ENCODE measurements around the gene ACVR1.

The ACVR1 gene

GRCh38 chr2:157840568-157841156, 35.5 kb downstream of the ACVR1 start:
- H3K36me3 ChIP-seq (replicated peaks in 1 of 2; ENCODE audit: control insufficient read depth in 2 of 2, insufficient read depth in 2 of 2, low read length in 2 of 2): peaks cover 0 to 4% of the 10 kb centered on the region in 2 donors
- no peak overlapping the region for H3K4me2 ChIP-seq (ENCODE audit: insufficient read depth, low read length, poor library complexity, severe bottlenecking)
- H3K18ac ChIP-seq (ENCODE audit: low read length): peak overlapping the region; percentile 12
- no peaks in the 10 kb centered on the region for H3K9me3 ChIP-seq (replicated peaks in 1 of 2; ENCODE audit: control insufficient read depth in 2 of 2, insufficient read depth in 1 of 2, low read depth in 1 of 2, low read length in 2 of 2)
- no peak overlapping the region for H2BK15ac ChIP-seq (ENCODE audit: low read length)
- H2BK12ac ChIP-seq (ENCODE audit: low read length): no peak overlapping the region
- H3K14ac ChIP-seq (ENCODE audit: low read length): no peak overlapping the region
- no peak overlapping the region for H4K91ac ChIP-seq (ENCODE audit: low read depth, low read length, poor library complexity)
- peaks cover 18 to 29% of the 10 kb centered on the region in 2 donors for H3K4me1 ChIP-seq (ENCODE audit: control insufficient read depth in 2 of 2, insufficient read depth in 1 of 2, low read depth in 1 of 2, low read length in 2 of 2)
- no peak overlapping the region for H3K27ac ChIP-seq (replicated peaks; ENCODE audit: low read length)
- H4K8ac ChIP-seq (ENCODE audit: low read depth, low read length): no peak overlapping the region
- H2BK120ac ChIP-seq (ENCODE audit: low read depth, low read length): no peak overlapping the region
- H2AFZ ChIP-seq (ENCODE audit: low read length): no peak overlapping the region
- no peak for DNase-seq (ENCODE audit: low spot score)
- no peak overlapping the region for H2BK5ac ChIP-seq (ENCODE audit: low read length)
- H3K4me3 ChIP-seq (ENCODE audit: low read length in 2 of 2): no peak overlapping the region
- WGBS, 2 donors (ENCODE audit: extremely low coverage in 2 of 2, insufficient read length in 2 of 2, insufficient replicate concordance in 1 of 2): no CpG with 5 or more reads among the region's 10 CpGs
- H3K9ac ChIP-seq (ENCODE audit: low read depth, low read length, poor library complexity): no peak overlapping the region
- H3K79me1 ChIP-seq (ENCODE audit: low read depth, low read length): no peaks in the 10 kb centered on the region
- no peaks in the 10 kb centered on the region for H3K27me3 ChIP-seq (ENCODE audit: control insufficient read depth in 3 of 3, insufficient read depth in 3 of 3, low read depth in 1 of 3, low read length in 3 of 3)
- H3K4ac ChIP-seq (ENCODE audit: low read length): no peak overlapping the region
- H2AK5ac ChIP-seq (ENCODE audit: low read depth, low read length): no peak overlapping the region
- H3K23ac ChIP-seq (ENCODE audit: low read depth, low read length, poor library complexity): no peak overlapping the region

- no peak overlapping the region for H3K4me2 ChIP-seq (ENCODE audit: insufficient read depth, low read length, poor library complexity, severe bottlenecking)
- no peak overlapping the region for H4K91ac ChIP-seq (ENCODE audit: low read depth, low read length, poor library complexity)
- no peak overlapping the region for H3K27ac ChIP-seq (replicated peaks; ENCODE audit: low read length)
- H3K23ac ChIP-seq (ENCODE audit: low read depth, low read length, poor library complexity): no peak overlapping the region
- no peak overlapping the region for H3K4ac ChIP-seq (ENCODE audit: low read length)
- H2BK12ac ChIP-seq (ENCODE audit: low read length): no peak overlapping the region
- WGBS, 2 donors (ENCODE audit: extremely low coverage in 2 of 2, insufficient read length in 2 of 2, insufficient replicate concordance in 1 of 2): no CpG with 5 or more reads among the region's 2 CpGs
- H3K4me1 ChIP-seq (ENCODE audit: control insufficient read depth in 2 of 2, insufficient read depth in 1 of 2, low read depth in 1 of 2, low read length in 2 of 2): peaks cover 18 to 29% of the 10 kb centered on the region in 2 donors
- no peak overlapping the region for H3K14ac ChIP-seq (ENCODE audit: low read length)
- peak; percentile 9 for DNase-seq (ENCODE audit: low spot score)
- H3K9ac ChIP-seq (ENCODE audit: low read depth, low read length, poor library complexity): no peak overlapping the region
- no peak overlapping the region for H3K18ac ChIP-seq (ENCODE audit: low read length)
- peaks cover 0 to 4% of the 10 kb centered on the region in 2 donors for H3K36me3 ChIP-seq (replicated peaks in 1 of 2; ENCODE audit: control insufficient read depth in 2 of 2, insufficient read depth in 2 of 2, low read length in 2 of 2)
- no peaks in the 10 kb centered on the region for H3K79me1 ChIP-seq (ENCODE audit: low read depth, low read length)
- no peak overlapping the region for H2BK15ac ChIP-seq (ENCODE audit: low read length)
- H2BK5ac ChIP-seq (ENCODE audit: low read length): no peak overlapping the region
- H3K27me3 ChIP-seq (ENCODE audit: control insufficient read depth in 3 of 3, insufficient read depth in 3 of 3, low read depth in 1 of 3, low read length in 3 of 3): no peaks in the 10 kb centered on the region
- H2AK5ac ChIP-seq (ENCODE audit: low read depth, low read length): no peak overlapping the region
- no peaks in the 10 kb centered on the region for H3K9me3 ChIP-seq (replicated peaks in 1 of 2; ENCODE audit: control insufficient read depth in 2 of 2, insufficient read depth in 1 of 2, low read depth in 1 of 2, low read length in 2 of 2)
- H3K4me3 ChIP-seq (ENCODE audit: low read length in 2 of 2): no peak overlapping the region
- H2BK120ac ChIP-seq (ENCODE audit: low read depth, low read length): no peak overlapping the region
- H2AFZ ChIP-seq (ENCODE audit: low read length): no peak overlapping the region
- H4K8ac ChIP-seq (ENCODE audit: low read depth, low read length): no peak overlapping the region
Observed at GRCh38 chr2:157839822-157840221, 36.3 kb downstream of the ACVR1 start.

GRCh38 chr2:157839162-157839801, 36.8 kb downstream of the ACVR1 start:
- H2AFZ ChIP-seq (ENCODE audit: low read length): no peak overlapping the region
- H3K23ac ChIP-seq (ENCODE audit: low read depth, low read length, poor library complexity): no peak overlapping the region
- peak; percentile 85 for DNase-seq (ENCODE audit: low spot score)
- H2BK120ac ChIP-seq (ENCODE audit: low read depth, low read length): no peak overlapping the region
- H3K79me1 ChIP-seq (ENCODE audit: low read depth, low read length): no peaks in the 10 kb centered on the region
- H3K27ac ChIP-seq (replicated peaks; ENCODE audit: low read length): no peak overlapping the region
- no peaks in the 10 kb centered on the region for H3K27me3 ChIP-seq (ENCODE audit: control insufficient read depth in 3 of 3, insufficient read depth in 3 of 3, low read depth in 1 of 3, low read length in 3 of 3)
- no peaks in the 10 kb centered on the region for H3K9me3 ChIP-seq (replicated peaks in 1 of 2; ENCODE audit: control insufficient read depth in 2 of 2, insufficient read depth in 1 of 2, low read depth in 1 of 2, low read length in 2 of 2)
- peaks cover 0 to 4% of the 10 kb centered on the region in 2 donors for H3K36me3 ChIP-seq (replicated peaks in 1 of 2; ENCODE audit: control insufficient read depth in 2 of 2, insufficient read depth in 2 of 2, low read length in 2 of 2)
- H2BK12ac ChIP-seq (ENCODE audit: low read length): no peak overlapping the region
- H3K14ac ChIP-seq (ENCODE audit: low read length): no peak overlapping the region
- WGBS, 2 donors (ENCODE audit: extremely low coverage in 2 of 2, insufficient read length in 2 of 2, insufficient replicate concordance in 1 of 2): no CpG with 5 or more reads among the region's 5 CpGs
- no peak overlapping the region for H3K4me3 ChIP-seq (ENCODE audit: low read length in 2 of 2)
- H2BK5ac ChIP-seq (ENCODE audit: low read length): no peak overlapping the region
- H3K18ac ChIP-seq (ENCODE audit: low read length): no peak overlapping the region
- H2AK5ac ChIP-seq (ENCODE audit: low read depth, low read length): no peak overlapping the region
- no peak overlapping the region for H4K91ac ChIP-seq (ENCODE audit: low read depth, low read length, poor library complexity)
- peaks cover 18 to 29% of the 10 kb centered on the region in 2 donors for H3K4me1 ChIP-seq (ENCODE audit: control insufficient read depth in 2 of 2, insufficient read depth in 1 of 2, low read depth in 1 of 2, low read length in 2 of 2)
- peak overlapping the region; percentile 38 for H3K4me2 ChIP-seq (ENCODE audit: insufficient read depth, low read length, poor library complexity, severe bottlenecking)
- H4K8ac ChIP-seq (ENCODE audit: low read depth, low read length): no peak overlapping the region
- no peak overlapping the region for H3K9ac ChIP-seq (ENCODE audit: low read depth, low read length, poor library complexity)
- H2BK15ac ChIP-seq (ENCODE audit: low read length): no peak overlapping the region
- no peak overlapping the region for H3K4ac ChIP-seq (ENCODE audit: low read length)

DNA sequence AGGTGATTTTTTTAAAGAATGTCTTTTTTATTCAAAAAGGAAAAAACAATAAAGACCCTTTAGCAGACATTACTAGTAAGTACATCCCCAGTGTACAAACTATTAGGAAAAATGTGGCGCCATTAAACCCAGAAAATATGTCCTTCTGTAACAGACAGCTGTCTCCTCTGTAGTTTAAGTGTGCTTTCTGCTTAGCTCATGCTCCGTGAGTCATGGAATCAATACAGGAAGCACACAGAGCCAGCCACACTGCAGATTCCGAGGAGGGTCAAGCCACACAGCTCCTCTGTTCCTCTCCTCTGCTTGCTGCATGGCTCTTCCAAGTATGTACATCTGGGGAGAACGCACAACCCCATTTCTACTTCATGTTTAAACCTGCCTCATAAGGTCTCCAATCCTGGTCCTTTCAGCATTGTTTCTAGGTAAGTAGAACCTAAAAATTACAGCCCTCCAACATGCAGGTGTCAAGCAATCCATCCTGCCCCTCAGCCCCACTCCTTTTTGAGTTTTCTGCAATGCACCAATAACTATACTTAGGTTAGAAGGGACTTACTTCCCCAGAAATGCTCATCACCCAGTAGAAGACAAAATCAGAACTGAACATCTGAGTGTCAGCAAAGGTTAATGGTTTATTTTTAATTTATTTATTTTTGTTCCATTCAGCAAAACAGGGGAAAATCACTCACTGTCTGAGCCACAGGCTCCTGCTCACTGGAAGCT, 37.5 kb downstream of the ACVR1 start:
- Histone ChIP-seq H3K9me3 (replicated peaks in 1 of 2; ENCODE audit: control insufficient read depth in 2 of 2, insufficient read depth in 1 of 2, low read depth in 1 of 2, low read length in 2 of 2) (no peaks in the 10 kb centered on the region), H2BK5ac (ENCODE audit: low read length) (no peak overlapping the region), H3K4ac (ENCODE audit: low read length) (no peak overlapping the region), H3K79me1 (ENCODE audit: low read depth, low read length) (no peaks in the 10 kb centered on the region), H3K27me3 (ENCODE audit: control insufficient read depth in 3 of 3, insufficient read depth in 3 of 3, low read depth in 1 of 3, low read length in 3 of 3) (no peaks in the 10 kb centered on the region), H3K9ac (ENCODE audit: low read depth, low read length, poor library complexity) (no peak overlapping the region), H2AFZ (ENCODE audit: low read length) (no peak overlapping the region), H3K4me3 (ENCODE audit: low read length in 2 of 2) (no peak overlapping the region), H2BK12ac (ENCODE audit: low read length) (no peak overlapping the region), H3K27ac (replicated peaks; ENCODE audit: low read length) (no peak overlapping the region), H2AK5ac (ENCODE audit: low read depth, low read length) (no peak overlapping the region), H4K91ac (ENCODE audit: low read depth, low read length, poor library complexity) (no peak overlapping the region), H2BK15ac (ENCODE audit: low read length) (no peak overlapping the region), H4K8ac (ENCODE audit: low read depth, low read length) (no peak overlapping the region), H3K4me1 (ENCODE audit: control insufficient read depth in 2 of 2, insufficient read depth in 1 of 2, low read depth in 1 of 2, low read length in 2 of 2) (peaks cover 18 to 29% of the 10 kb centered on the region in 2 donors), H2BK120ac (ENCODE audit: low read depth, low read length) (no peak overlapping the region), H3K18ac (ENCODE audit: low read length) (no peak overlapping the region), H3K14ac (ENCODE audit: low read length) (no peak overlapping the region), H3K23ac (ENCODE audit: low read depth, low read length, poor library complexity) (no peak overlapping the region), H3K36me3 (replicated peaks in 1 of 2; ENCODE audit: control insufficient read depth in 2 of 2, insufficient read depth in 2 of 2, low read length in 2 of 2) (peaks cover 0 to 4% of the 10 kb centered on the region in 2 donors), H3K4me2 (ENCODE audit: insufficient read depth, low read length, poor library complexity, severe bottlenecking) (no peak overlapping the region)
- peak; percentile 29 for DNase-seq (ENCODE audit: low spot score)
- no CpG with 5 or more reads among the region's 4 CpGs for WGBS, 2 donors (ENCODE audit: extremely low coverage in 2 of 2, insufficient read length in 2 of 2, insufficient replicate concordance in 1 of 2)
